Mononuclear cell (primary cell): ENCODE measurements around the gene CPT2. TPM values are rescaled to one million over a fixed set of nuclear protein-coding genes. Genes with fewer than 3 reads are reported as not detected.

Experiments used
- H3K27me3 ChIP-seq: 2 replicates; pipeline ENCODE4 v1.6.0; 2011; ENCODE audit warnings: low read length, control low read depth; ENCODE audit not compliant: insufficient read depth
- H3K4me1 ChIP-seq: 2 replicates; pipeline ENCODE4 v1.5.1; 2011; ENCODE audit warnings: mild to moderate bottlenecking, low read length, control low read depth; ENCODE audit not compliant: insufficient read depth
- H3K4me3 ChIP-seq: 2 replicates; pipeline ENCODE4 v1.5.1; 2011; ENCODE audit warnings: mild to moderate bottlenecking, low read length, moderate library complexity
- H3K9me3 ChIP-seq: 2 replicates; pipeline ENCODE4 v1.5.1; 2011; ENCODE audit warnings: low read depth, mild to moderate bottlenecking, control low read depth, low read length
- total RNA-seq: library from RNA; depleted of rRNA; stranded (reverse); fragments of >200 nt; gene quantifications from one replicate; pipeline ENCODE4 v1.2.3, GENCODE V29; 2012

CPT2 gene
- total RNA-seq, 1 donor, result 13.7 TPM

GRCh38 chr1:53257454-53258081, 60.9 kb downstream of the CPT2 start:
- Histone ChIP-seq H3K4me3 (no peak overlapping the region), H3K4me1 (no peaks in the 10 kb centered on the region), H3K9me3 (no peaks in the 10 kb centered on the region), H3K27me3 (no peaks in the 10 kb centered on the region)

GRCh38 chr1:53258216-53258615, 61.6 kb downstream of the CPT2 start:
- Histone ChIP-seq H3K4me3 (no peak overlapping the region), H3K27me3 (no peaks in the 10 kb centered on the region), H3K9me3 (no peaks in the 10 kb centered on the region), H3K4me1 (no peaks in the 10 kb centered on the region)

GRCh38 chr1:53259932-53260331, 63.3 kb downstream of the CPT2 start:
- no peaks in the 10 kb centered on the region for H3K9me3 ChIP-seq
- no peak overlapping the region for H3K4me3 ChIP-seq
- no peaks in the 10 kb centered on the region for H3K4me1 ChIP-seq
- no peaks in the 10 kb centered on the region for H3K27me3 ChIP-seq

- Histone ChIP-seq H3K4me1 (no peaks in the 10 kb centered on the region), H3K9me3 (no peaks in the 10 kb centered on the region), H3K4me3 (no peak overlapping the region), H3K27me3 (no peaks in the 10 kb centered on the region)
Observed at GRCh38 chr1:53260631-53261247, 64.1 kb downstream of the CPT2 start.

GRCh38 chr1:53262000-53262399, 65.4 kb downstream of the CPT2 start:
- no peaks in the 10 kb centered on the region for H3K27me3 ChIP-seq
- no peak overlapping the region for H3K4me3 ChIP-seq
- no peaks in the 10 kb centered on the region for H3K4me1 ChIP-seq
- no peaks in the 10 kb centered on the region for H3K9me3 ChIP-seq

Other genes with a start within 250 kb of the CPT2 start
- 0.63 TPM for gene PODN, start 134.6 kb upstream of the CPT2 start, total RNA-seq
- 0.94 TPM for gene SLC1A7, start 54.2 kb upstream of the CPT2 start, total RNA-seq
- gene CZIB, start 23.8 kb downstream of the CPT2 start, total RNA-seq, result 24.8 TPM
- 63.0 TPM for gene MAGOH, start 41.7 kb downstream of the CPT2 start, total RNA-seq
- gene LRP8, start 131.2 kb downstream of the CPT2 start, total RNA-seq, result 10.0 TPM